Motor neuron (in vitro differentiated cells): Measurements from ENCODE around the gene HNRNPR. TPM values are rescaled to one million over a fixed set of nuclear protein-coding genes. Genes with fewer than 3 reads are reported as not detected.
"Not testable (repeated sequence)": the region's sequence is repeated elsewhere in the genome, so short reads cannot be mapped to it uniquely, and the experiment has no call there.

Experiments
- ATAC-seq, 8 experiments: fragments of 200-7000 bp; cut with Tn5 transposase; replicated peaks in 6 of 8; 2 replicates each; pipeline ENCODE4 v1.8.0; 2021; ENCODE audit warnings: mild to moderate bottlenecking in 8 of 8, moderate library complexity in 8 of 8
- H3K27ac ChIP-seq, 2 donors: fragments of 250-450 bp; sonication (Bioruptor Pico); 2 replicates each; pipeline ENCODE4 v1.9.0; 2021; ENCODE audit warnings: antibody characterized with exemption in 2 of 2, mild to moderate bottlenecking in 2 of 2, moderate library complexity in 1 of 2
- H3K4me1 ChIP-seq, 2 donors: fragments of 250-450 bp; sonication (Bioruptor Pico); replicated peaks in 1 of 2; 2 replicates each; pipeline ENCODE4 v1.6.1; 2021; ENCODE audit warnings: antibody characterized with exemption in 2 of 2, mild to moderate bottlenecking in 2 of 2, moderate library complexity in 1 of 2
- H3K4me3 ChIP-seq, 5 donors: fragments of 250-450 bp; sonication (Bioruptor Pico); 2 replicates each; pipeline ENCODE4 v1.9.0; 2021; ENCODE audit warnings: antibody characterized with exemption in 5 of 5, mild to moderate bottlenecking in 5 of 5, moderate library complexity in 4 of 5
- WGBS, 10 experiments: fragments of 450-650 bp; shearing (Covaris generic); methylation state at CpG; one replicate each; pipeline ENCODE4 v1.0.0; 2022; 5-methylcytosine and 5-hydroxymethylcytosine counted together
- in situ Hi-C, 9 experiments: fragments of 400-800 bp; cut with MboI; loops; one replicate each; pipeline ENCODE4 v1.15.0; 2021; ENCODE audit warnings: low sequenced_read_pairs in 9 of 9, low pct_unique_long_range_greater_than_20kb in 2 of 9; ENCODE audit not compliant: unreplicated experiment in 9 of 9
- total RNA-seq, 8 experiments: library from RNA; unstranded; fragments of 300-600 nt; gene quantifications; 2 replicates each; pipeline versions ENCODE4 v1.2.3 to v1.2.4, GENCODE V29; 2022

HNRNPR gene
- 100 to 1,000 TPM in 7 of 8 experiments, 10 to 100 TPM in 1; 68.9 to 317 (median 180) TPM for total RNA-seq

DNA sequence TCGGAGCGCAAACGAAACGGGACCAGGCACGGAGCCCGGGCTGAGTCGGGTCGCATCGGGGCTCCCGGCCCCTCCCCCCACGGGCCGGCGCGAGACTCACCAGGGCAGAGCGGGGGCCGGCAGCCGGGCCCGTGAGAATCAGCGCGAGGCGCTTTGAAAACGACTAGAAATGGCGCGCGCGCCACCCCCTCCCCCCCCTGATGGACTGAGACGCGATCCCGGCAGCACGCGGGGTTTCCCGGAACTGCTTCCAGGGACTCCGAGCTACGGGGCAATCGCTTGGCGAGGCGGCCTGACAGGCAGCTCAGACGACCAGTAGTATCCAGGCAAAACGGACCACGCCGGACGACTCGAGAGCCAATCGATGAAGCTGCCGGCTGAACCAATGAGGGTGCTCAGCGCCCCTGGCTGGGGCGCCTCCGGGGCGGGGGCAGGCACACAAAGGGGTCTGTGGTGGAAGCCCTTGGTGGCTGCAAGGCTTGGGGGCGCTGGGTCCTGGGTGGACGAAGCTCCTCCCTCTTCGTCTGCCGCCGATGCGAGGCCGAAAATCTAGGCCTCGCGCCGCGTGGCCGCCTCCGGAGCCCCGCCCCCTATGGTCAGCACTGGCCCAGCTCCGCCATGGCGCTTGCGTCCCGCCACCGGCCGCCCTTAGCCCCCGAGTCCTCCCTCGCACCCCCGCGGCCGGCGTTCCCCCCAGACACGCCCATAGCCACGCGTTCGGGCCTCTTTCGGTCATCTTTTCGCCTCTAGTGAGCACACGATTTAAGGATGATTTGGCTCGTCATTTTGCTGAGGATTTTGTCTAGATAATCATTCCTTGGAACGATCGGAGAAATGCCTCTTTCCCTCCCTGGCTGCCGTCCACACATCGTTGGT lies at the start of gene HNRNPR:
HNRNPR (minus strand) TSS at position 174 of the 876 bp plus-strand sequence. CDS start 3,276 bp downstream, outside the sequence.
- Histone ChIP-seq H3K4me1 (peaks cover 18 to 21% of the 10 kb centered on the region in 2 donors), H3K4me3 (peak within 1 kb of the TSS; percentile 73 to 96 (median 79)), H3K27ac (peak within 1 kb of the TSS; percentile 97 to 98)
- WGBS, 10 experiments: 0 to 1% (median 0%) methylated on average over 1 to 21 of the region's 87 CpGs; no CpG with 5 or more reads in 3 of the 10 experiments
- peak; percentile 90 to 96 (median 95) for ATAC-seq
- in situ Hi-C loops: no loop called here

DNA sequence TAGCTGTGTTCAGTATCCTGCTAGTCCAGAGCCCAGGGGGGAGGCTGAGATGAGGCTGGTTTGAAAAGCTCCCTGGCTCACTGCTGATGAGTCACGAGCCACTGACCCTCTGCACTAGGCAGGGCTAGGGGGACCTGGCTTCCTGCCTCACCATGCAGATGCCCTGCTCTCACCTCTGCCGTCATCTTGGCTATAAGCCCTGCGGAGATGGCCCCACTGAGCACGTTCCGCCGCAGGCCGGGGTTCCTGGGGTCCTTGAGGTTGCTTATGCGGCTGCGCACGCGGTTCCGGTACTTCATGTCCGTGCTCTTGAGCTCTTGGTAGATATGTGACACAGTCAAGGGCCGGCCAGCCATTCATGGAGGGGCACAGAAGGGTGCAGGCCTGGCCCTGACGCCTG lies 49.6 kb upstream of the HNRNPR start:
- H3K4me1 ChIP-seq: peaks cover 3 to 11% of the 10 kb centered on the region in 2 donors
- WGBS, 10 experiments: 60 to 98% (median 94%) methylated on average over 1 to 15 of the region's 15 CpGs; no CpG with 5 or more reads in 4 of the 10 experiments
- in situ Hi-C loops: no loop called here
- H3K4me3 ChIP-seq: no peak overlapping the region
- no peak for ATAC-seq
- no peak overlapping the region for H3K27ac ChIP-seq

DNA sequence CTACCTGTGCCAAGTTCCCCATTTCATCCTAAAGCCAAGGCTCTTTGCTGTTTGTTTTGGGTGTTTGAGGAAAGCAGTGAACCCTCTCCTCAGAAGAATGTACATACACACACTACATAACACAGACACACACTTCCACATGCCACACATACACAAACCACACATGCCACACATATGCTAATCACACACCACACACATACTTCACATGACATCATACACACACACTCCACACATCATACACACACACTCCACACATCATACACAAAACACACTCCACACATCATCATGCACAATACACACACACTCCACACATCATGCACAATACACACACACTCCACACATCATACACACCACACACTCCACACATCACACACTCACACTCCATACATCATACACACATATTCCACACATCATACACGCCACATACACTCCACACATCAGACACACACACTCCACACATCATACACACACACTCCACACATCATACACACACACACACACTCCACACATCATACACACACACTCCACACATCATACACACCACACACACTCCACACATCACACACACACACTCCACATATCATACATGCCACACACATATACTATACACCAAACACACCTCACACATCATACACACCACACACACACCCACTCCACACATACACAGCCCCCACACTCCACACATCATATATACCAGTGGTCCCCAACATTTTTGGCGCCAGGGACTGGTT lies 48.2 kb upstream of the HNRNPR start:
- Histone ChIP-seq H3K4me3 (no peak overlapping the region), H3K27ac (no peak overlapping the region), H3K4me1 (peaks cover 3 to 11% of the 10 kb centered on the region in 2 donors)
- peak in 1 of 8 experiments; percentile 14 for ATAC-seq
- in situ Hi-C loops: no loop called here
- 29 to 82% (median 63%) methylated on average over 1 to 2 of the region's 2 CpGs; no CpG with 5 or more reads in 7 of the 10 experiments for WGBS, 10 experiments

DNA sequence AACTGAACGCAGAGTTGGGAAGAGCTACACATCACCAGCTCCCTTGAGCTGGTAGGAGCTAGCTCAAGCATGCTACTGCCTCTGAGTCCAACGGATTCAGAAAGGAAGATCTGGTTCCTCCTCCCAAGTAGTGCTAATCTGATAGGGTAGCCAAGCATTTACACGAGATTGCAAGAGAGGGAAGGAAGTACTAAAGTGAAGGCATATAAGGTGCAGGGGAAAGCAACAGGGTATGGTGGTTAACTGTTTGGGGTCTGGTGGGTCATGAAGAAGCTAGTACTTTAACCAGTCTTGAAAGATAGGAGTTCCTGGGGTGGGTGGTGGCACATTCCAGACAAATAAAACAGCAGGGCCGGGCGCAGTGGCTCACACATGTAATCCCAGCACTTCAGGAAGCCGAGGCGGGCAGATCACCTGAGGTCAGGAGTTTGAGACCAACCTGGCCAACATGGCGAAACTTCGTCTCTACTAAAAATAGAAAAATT lies 45.8 kb upstream of the HNRNPR start:
- peak in 1 of 8 experiments; percentile 28 for ATAC-seq
- no peak overlapping the region for H3K4me3 ChIP-seq
- H3K4me1 ChIP-seq: peaks cover 0 to 11% of the 10 kb centered on the region in 2 donors
- in situ Hi-C loops: no loop called here
- 0 to 82% (median 73%) methylated on average over 1 to 9 of the region's 9 CpGs for WGBS, 10 experiments
- no peak overlapping the region for H3K27ac ChIP-seq

DNA sequence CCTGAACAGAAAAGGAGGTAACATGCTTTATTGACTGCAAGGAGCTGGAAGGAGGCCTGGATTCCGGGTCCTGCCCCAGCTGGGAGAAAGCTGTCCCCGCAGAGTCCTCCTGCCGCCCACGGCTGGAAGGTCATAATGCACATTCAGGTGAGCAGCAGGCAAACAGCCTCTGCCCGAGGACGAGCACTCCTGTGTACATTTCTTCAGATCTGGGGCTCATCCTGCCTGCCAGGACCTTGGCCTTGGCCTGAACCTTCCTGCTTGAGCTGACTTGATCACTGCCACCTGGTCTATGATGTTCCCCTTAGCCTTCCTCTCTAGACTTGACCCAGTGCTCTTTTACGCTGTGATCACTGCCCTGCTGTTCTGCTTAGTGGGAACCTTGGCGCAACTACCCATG lies 43.4 kb upstream of the HNRNPR start:
- Histone ChIP-seq H3K4me3 (no peak overlapping the region), H3K27ac (no peak overlapping the region), H3K4me1 (peaks cover 0 to 6% of the 10 kb centered on the region in 2 donors)
- in situ Hi-C loops: no loop called here
- ATAC-seq: no peak
- WGBS, 10 experiments: 67 to 100% (median 89%) methylated on average over 1 to 7 of the region's 8 CpGs; no CpG with 5 or more reads in 4 of the 10 experiments

DNA sequence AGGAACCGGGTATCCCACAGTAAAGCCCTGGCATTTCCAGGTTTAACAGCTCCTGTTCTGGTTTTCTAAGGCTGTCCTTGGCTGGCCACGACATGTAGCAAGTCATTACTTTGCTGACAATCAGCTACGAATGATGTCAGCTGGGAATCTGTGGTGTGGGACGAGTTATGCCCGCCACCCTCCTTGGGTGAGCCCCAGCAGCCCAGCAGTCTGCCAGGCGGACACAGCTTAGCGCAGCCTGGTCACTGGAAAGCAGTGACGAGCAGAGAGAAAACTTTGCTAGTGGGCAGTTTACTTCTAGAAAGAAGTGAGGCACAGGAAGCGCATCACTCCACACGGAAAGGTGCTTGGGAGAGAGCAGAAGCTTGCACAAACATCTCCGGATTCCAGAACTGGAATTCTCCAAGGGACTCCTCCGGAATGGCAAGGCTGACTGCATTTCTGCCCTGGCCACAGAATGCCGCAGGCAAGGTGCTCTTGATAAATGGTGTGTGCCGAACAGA lies 41.1 kb upstream of the HNRNPR start:
- Histone ChIP-seq H3K27ac (no peak overlapping the region), H3K4me3 (no peak overlapping the region), H3K4me1 (peaks cover 0 to 6% of the 10 kb centered on the region in 2 donors)
- WGBS, 10 experiments: 15 to 70% (median 45%) methylated on average over 1 to 14 of the region's 14 CpGs; no CpG with 5 or more reads in 2 of the 10 experiments
- peak in 3 of 8 experiments; percentile 32 to 72 (median 65) for ATAC-seq
- in situ Hi-C loops: no loop called here

DNA sequence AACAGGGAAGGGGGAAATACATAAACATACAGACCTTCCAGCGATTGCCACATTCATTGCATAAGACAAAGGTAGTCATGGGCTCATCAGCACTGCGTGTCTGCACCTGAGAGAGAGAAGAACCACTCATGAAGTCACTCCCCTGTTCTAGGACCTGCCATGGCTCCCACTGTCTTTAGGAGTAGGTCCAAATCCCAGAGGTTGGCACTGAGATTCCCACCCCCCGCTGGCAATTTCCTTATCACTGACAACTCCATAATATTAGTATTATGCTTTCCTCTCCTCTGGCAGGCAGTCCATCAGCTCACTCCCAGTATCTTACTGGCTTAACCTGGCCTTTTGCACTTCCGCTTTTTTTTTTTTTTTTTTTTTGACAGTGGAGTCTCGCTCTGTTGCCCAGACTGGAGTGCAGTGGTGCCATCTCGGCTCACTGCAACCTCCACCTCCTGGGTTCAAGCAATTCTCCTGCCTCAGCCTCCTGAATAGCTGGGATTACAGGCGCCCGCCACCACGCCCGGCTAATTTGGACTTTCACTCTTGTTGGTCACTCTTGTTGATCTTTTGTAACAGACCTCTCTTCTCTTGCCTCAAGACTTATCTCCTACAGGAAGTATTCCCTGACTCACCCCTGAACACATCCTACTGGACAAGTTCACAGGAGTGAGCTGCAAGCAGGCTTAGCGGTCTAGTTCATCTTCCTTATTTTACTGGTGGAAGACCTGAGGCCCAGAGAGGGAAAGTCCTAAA lies 40.4 kb upstream of the HNRNPR start:
- ATAC-seq: peak in 1 of 8 experiments; percentile 9
- in situ Hi-C loops: no loop called here
- Histone ChIP-seq H3K27ac (no peak overlapping the region), H3K4me1 (peaks cover 0 to 6% of the 10 kb centered on the region in 2 donors), H3K4me3 (no peak overlapping the region)
- 30 to 100% (median 76%) methylated on average over 1 to 9 of the region's 11 CpGs; no CpG with 5 or more reads in 1 of the 10 experiments for WGBS, 10 experiments

DNA sequence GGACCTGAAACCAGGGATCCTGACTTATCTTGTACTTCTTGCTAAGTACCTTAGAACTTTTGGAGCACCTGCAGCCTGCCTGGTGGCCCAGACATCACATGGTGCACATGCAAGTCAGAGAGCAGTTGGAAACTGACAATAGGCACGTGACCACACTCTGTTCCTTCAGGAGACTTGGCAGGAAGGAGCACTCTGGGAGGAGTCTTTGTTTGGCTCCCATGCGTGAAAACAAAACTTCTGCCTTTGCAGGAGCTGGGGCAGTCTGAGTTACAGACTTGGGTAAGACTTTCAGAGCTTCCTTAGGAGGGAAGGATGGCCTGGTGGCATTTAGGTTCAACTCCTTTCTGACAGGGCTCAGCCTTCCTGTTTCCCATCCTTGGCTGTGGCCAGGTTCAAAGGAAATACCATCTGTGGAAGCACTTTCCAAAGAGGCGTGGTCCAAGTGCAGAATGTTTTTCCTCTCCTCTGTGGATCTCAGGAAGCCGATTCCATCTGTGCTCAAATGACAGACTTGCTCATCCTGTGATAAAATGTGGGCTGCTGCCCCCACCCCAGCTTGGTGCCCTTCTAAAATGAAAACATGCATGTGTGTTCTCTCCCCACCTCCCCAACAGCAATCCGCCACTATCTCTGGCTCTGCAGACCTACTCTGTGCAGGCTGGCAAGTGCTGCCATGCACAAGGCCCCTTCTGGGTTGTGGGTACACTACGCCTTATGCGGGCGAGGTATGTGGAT lies 39.7 kb upstream of the HNRNPR start:
- 0 to 100% (median 76%) methylated on average over 1 to 8 of the region's 8 CpGs; no CpG with 5 or more reads in 2 of the 10 experiments for WGBS, 10 experiments
- ATAC-seq: no peak
- no peak overlapping the region for H3K27ac ChIP-seq
- in situ Hi-C loops: no loop called here
- no peak overlapping the region for H3K4me3 ChIP-seq
- H3K4me1 ChIP-seq: peaks cover 0 to 6% of the 10 kb centered on the region in 2 donors

DNA sequence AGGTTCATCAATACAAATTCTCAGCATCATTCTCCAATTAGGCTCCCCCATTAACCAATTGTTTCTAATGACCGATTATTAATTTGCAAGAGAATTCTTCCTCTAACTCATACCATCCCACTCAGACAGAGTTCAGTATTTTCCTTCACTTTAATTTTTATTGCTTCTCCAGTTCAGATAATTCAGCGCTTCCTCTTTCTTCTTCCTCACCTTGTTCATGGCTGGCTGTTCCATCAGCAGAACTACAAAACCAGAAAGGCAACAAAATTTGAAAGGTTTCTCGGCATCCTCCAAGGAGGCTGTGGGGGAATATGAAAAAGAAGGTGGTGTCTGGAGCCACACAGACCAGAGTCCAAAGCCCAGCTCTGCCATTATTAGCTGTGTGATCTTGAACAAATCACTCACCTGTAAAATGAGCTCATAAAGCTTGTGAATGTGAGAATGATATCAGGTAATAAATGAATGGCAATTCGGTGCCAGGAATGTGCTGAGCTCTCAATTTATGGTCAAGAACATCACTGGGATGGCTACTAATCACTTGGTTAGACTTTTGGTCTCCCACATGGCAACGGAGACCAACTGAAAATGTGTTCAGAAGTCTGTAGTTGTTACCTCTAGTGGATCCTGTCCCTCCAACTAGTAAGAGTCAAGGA lies 37.3 kb upstream of the HNRNPR start:
- no peak for ATAC-seq
- in situ Hi-C loops: no loop called here
- no peak overlapping the region for H3K4me3 ChIP-seq
- no peak overlapping the region for H3K27ac ChIP-seq
- 61 to 89% (median 79%) methylated on average over 1 to 5 of the region's 5 CpGs for WGBS, 10 experiments
- H3K4me1 ChIP-seq: peaks cover 10 to 19% of the 10 kb centered on the region in 2 donors

DNA sequence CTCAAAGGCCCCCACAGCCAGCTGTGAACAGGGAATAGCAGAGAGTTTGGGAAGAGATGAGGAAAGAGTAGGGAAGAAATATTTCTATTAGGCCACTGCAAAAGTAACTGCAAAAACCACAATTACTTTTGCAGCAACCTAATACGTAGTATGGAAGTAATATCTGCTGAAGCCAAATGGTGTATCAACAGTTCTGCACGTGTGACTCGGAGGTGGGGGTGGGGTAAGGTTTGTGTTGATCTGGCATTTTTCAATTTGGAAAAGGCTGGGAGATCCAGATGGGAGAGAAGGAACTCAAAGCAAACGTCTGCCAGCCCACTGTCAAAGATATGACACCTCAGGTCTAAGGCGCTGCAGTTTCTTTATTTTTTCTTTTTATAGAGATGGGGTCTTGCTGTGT lies 36.6 kb upstream of the HNRNPR start:
- in situ Hi-C loops: no loop called here

DNA sequence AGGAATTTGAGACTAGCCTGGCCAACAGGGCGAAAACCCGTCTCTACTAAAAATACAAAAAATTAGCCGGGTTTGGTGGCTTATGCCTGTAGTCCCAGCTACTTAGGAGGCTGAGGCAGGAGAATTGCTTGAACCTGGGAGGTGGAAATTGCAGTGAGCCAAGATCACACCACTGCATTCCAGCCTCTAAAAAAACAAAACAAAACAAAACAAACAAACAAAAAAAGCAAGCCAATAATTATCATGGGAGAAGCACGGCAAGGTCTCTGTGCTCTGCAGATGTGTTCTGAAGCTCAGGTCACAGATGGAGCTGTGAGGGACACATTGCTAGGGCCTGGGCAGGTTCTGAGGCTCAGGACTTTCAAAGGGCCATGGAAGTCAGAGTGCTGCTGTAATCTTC lies 36.2 kb upstream of the HNRNPR start:
- in situ Hi-C loops, ATAC-seq, H3K27ac ChIP-seq, H3K4me3 ChIP-seq: not testable (repeated sequence)
- peaks cover 10 to 15% of the 10 kb centered on the region in 2 donors for H3K4me1 ChIP-seq
- 29 to 81% (median 52%) methylated on average over 1 to 4 of the region's 4 CpGs; no CpG with 5 or more reads in 4 of the 10 experiments for WGBS, 10 experiments

More for the DNA sequence above, 36.6 kb upstream of the HNRNPR start:
- 34 to 100% (median 73%) methylated on average over 1 to 5 of the region's 5 CpGs; no CpG with 5 or more reads in 4 of the 10 experiments for WGBS, 10 experiments
- peaks cover 10 to 19% of the 10 kb centered on the region in 2 donors for H3K4me1 ChIP-seq
- H3K4me3 ChIP-seq: no peak overlapping the region
- no peak overlapping the region for H3K27ac ChIP-seq
- ATAC-seq: no peak
